NCI-H2196 (cell line): ENCODE results near the gene PSD2.

Source experiments
- DNase-seq: peaks from one replicate; lab custom pipeline; 2025; ENCODE audit not compliant: unreplicated experiment; lab: John Stamatoyannopoulos, UW

Gene PSD2

GRCh38 chr5:139795074-139796001 is at the start of gene PSD2:
TSS of gene PSD2 (plus strand) at chr5:139795808. CDS start at chr5:139809441, 13,633 bp downstream.
- DNase-seq = peak; percentile 31

- peak; percentile 11 for DNase-seq
These were observed 48.7 kb upstream of the PSD2 start for GRCh38 chr5:139746691-139747582.

- no peak for DNase-seq
These were observed 47.8 kb upstream of the PSD2 start for GRCh38 chr5:139747583-139748504.

GRCh38 chr5:139748505-139748826 is 47.1 kb upstream of the PSD2 start:
- no peak for DNase-seq

- DNase-seq = no peak
These were observed 46.4 kb upstream of the PSD2 start for GRCh38 chr5:139749242-139749641.

- no peak for DNase-seq
These were observed 44.4 kb upstream of the PSD2 start for GRCh38 chr5:139751236-139751635.

GRCh38 chr5:139752506-139753473 is 42.8 kb upstream of the PSD2 start:
- no peak for DNase-seq

- DNase-seq = no peak
These were observed 39.5 kb upstream of the PSD2 start for GRCh38 chr5:139755892-139756671.

GRCh38 chr5:139756971-139757370 is 38.6 kb upstream of the PSD2 start:
- DNase-seq = no peak

GRCh38 chr5:139757727-139758509 is 37.7 kb upstream of the PSD2 start:
- DNase-seq = no peak

GRCh38 chr5:139758510-139759075 is 37.0 kb upstream of the PSD2 start:
- DNase-seq = no peak

- DNase-seq = no peak
These were observed 36.3 kb upstream of the PSD2 start for GRCh38 chr5:139759219-139759721.

- no peak for DNase-seq
These were observed 35.2 kb upstream of the PSD2 start for GRCh38 chr5:139760066-139761056.

GRCh38 chr5:139761057-139761450 is 34.6 kb upstream of the PSD2 start:
- DNase-seq = no peak

GRCh38 chr5:139761501-139761900 is 34.1 kb upstream of the PSD2 start:
- DNase-seq = no peak

GRCh38 chr5:139762615-139763170 is 32.9 kb upstream of the PSD2 start:
- no peak for DNase-seq
